Endodermal cell (in vitro differentiated cells): Measurements from ENCODE around the gene CNTNAP4. TPM values are rescaled to one million over a fixed set of nuclear protein-coding genes. Genes with fewer than 3 reads are reported as not detected.

Experiments
- DNase-seq: peaks from one replicate; pipeline ENCODE4 v3.0.0-alpha.2; 2017
- H3K27ac ChIP-seq: 2 replicates; pipeline ENCODE4 v1.5.1; 2013; ENCODE audit warnings: mild to moderate bottlenecking, low read depth, low read length, moderate library complexity
- H3K27me3 ChIP-seq: 2 replicates; pipeline ENCODE4 v1.6.1; 2013; ENCODE audit warnings: mild to moderate bottlenecking, low read length, moderate library complexity; ENCODE audit not compliant: insufficient read depth, control insufficient read depth, poor library complexity, severe bottlenecking
- H3K36me3 ChIP-seq: 2 replicates; pipeline ENCODE4 v1.7.0; 2013; ENCODE audit warnings: mild to moderate bottlenecking, low read length, moderate library complexity; ENCODE audit not compliant: control insufficient read depth, insufficient read depth
- H3K4me1 ChIP-seq: one replicate; pipeline ENCODE4 v1.7.0; 2013; ENCODE audit warnings: low read length; ENCODE audit not compliant: control insufficient read depth, insufficient read depth
- H3K4me3 ChIP-seq: 2 replicates; pipeline ENCODE4 v1.5.1; 2013; ENCODE audit warnings: mild to moderate bottlenecking, low read length, moderate library complexity
- H3K9ac ChIP-seq: 2 replicates; pipeline ENCODE4 v1.6.1; 2013; ENCODE audit warnings: mild to moderate bottlenecking, low read length, moderate library complexity; ENCODE audit not compliant: poor library complexity, severe bottlenecking; ENCODE audit errors: extremely low read depth
- H3K9me3 ChIP-seq: 2 replicates; pipeline ENCODE4 v1.6.1; 2013; ENCODE audit warnings: mild to moderate bottlenecking, low read length, moderate library complexity; ENCODE audit not compliant: control insufficient read depth
- H3K27ac Mint-ChIP-seq: 2 replicates; pipeline ENCODE4 v1.8.0; 2020; ENCODE audit warnings: mixed read lengths
- H3K27me3 Mint-ChIP-seq: 2 replicates; pipeline ENCODE4 v1.8.0; 2021; ENCODE audit warnings: mild to moderate bottlenecking, mixed read lengths; ENCODE audit not compliant: insufficient read depth
- H3K36me3 Mint-ChIP-seq: 2 replicates; pipeline ENCODE4 v1.8.0; 2020; ENCODE audit warnings: low read depth, mixed read lengths
- H3K4me1 Mint-ChIP-seq: 2 replicates; pipeline ENCODE4 v1.8.0; 2020; ENCODE audit warnings: mixed read lengths
- H3K4me3 Mint-ChIP-seq: 2 replicates; pipeline ENCODE4 v1.8.0; 2020; ENCODE audit warnings: mild to moderate bottlenecking, moderate library complexity, mixed read lengths
- H3K9me3 Mint-ChIP-seq: 2 replicates; pipeline ENCODE4 v1.8.0; 2020; ENCODE audit warnings: mild to moderate bottlenecking, mixed read lengths
- WGBS, 2 experiments: methylation state at CpG; one replicate each; pipeline versions ENCODE4 v1.1.5 to v1.1.7; 2013; ENCODE audit warnings: missing lambda C conversion rate in 2 of 2, mixed read lengths in 1 of 2; ENCODE audit not compliant: insufficient coverage in 1 of 2, insufficient read length in 1 of 2; 5-methylcytosine and 5-hydroxymethylcytosine counted together
- total RNA-seq, 2 donors: library from RNA; stranded (reverse); fragmentation: NEBNext Ultra II Directional in 1 of 2; extraction: Animal tissue kit (Norgen Biotek cat#: 25700) in 1 of 2; gene quantifications; 2 replicates in 1 of 2; 3 replicates in 1 of 2; pipeline ENCODE4 v1.2.1, GENCODE V29; 2021
- TF ChIP-seq, protein P1 (sequence below): fragments of 200-600 bp; sonication (generic); conservative IDR thresholded peaks from 2 replicates; pipeline ENCODE4 v1.5.0; 2021; ENCODE audit warnings: antibody characterized with exemption, mild to moderate bottlenecking

Gene CNTNAP4
- total RNA-seq, 2 donors from 2014 or later: 0.24 to 0.55 TPM

DNA sequence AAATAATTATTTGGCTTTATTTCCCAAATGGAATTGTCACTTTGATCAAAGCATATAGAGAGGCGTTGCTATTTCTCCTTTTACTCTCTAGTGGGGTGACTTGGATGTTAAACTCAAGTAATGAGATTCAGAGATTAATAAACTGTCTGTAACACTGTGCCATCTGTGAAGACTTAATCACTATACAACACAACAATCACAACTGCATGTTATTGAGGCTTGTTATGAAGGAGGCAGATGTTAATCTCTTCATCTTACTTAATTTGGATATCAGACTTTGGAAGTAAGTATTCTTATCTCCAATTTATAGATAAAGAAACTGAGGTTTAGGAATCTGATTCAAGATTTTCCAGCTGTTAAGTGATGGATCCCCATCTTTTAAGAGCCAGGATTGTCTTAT lies 132.5 kb downstream of the CNTNAP4 start:
- no peak for DNase-seq
- H3K4me3 ChIP-seq: no peak overlapping the region
- no peak overlapping the region for H3K27ac Mint-ChIP-seq
- WGBS, 2 experiments: 86% methylated on average over 1 of the region's 1 CpG; no CpG with 5 or more reads in 1 of the 2 experiments
- peaks cover 2% of the 10 kb centered on the region for H3K4me1 ChIP-seq
- no peaks in the 10 kb centered on the region for H3K36me3 ChIP-seq
- H3K4me3 Mint-ChIP-seq: no peak overlapping the region
- H3K9ac ChIP-seq: no peak overlapping the region
- no peaks in the 10 kb centered on the region for H3K9me3 ChIP-seq
- no peak overlapping the region for H3K27ac ChIP-seq
- H3K4me1 Mint-ChIP-seq: no peaks in the 10 kb centered on the region
- TF ChIP-seq, protein P1, sequence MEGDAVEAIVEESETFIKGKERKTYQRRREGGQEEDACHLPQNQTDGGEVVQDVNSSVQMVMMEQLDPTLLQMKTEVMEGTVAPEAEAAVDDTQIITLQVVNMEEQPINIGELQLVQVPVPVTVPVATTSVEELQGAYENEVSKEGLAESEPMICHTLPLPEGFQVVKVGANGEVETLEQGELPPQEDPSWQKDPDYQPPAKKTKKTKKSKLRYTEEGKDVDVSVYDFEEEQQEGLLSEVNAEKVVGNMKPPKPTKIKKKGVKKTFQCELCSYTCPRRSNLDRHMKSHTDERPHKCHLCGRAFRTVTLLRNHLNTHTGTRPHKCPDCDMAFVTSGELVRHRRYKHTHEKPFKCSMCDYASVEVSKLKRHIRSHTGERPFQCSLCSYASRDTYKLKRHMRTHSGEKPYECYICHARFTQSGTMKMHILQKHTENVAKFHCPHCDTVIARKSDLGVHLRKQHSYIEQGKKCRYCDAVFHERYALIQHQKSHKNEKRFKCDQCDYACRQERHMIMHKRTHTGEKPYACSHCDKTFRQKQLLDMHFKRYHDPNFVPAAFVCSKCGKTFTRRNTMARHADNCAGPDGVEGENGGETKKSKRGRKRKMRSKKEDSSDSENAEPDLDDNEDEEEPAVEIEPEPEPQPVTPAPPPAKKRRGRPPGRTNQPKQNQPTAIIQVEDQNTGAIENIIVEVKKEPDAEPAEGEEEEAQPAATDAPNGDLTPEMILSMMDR: no peak
- no peaks in the 10 kb centered on the region for H3K9me3 Mint-ChIP-seq
- H3K27me3 Mint-ChIP-seq: peaks cover 7% of the 10 kb centered on the region
- no peaks in the 10 kb centered on the region for H3K27me3 ChIP-seq
- no peaks in the 10 kb centered on the region for H3K36me3 Mint-ChIP-seq

DNA sequence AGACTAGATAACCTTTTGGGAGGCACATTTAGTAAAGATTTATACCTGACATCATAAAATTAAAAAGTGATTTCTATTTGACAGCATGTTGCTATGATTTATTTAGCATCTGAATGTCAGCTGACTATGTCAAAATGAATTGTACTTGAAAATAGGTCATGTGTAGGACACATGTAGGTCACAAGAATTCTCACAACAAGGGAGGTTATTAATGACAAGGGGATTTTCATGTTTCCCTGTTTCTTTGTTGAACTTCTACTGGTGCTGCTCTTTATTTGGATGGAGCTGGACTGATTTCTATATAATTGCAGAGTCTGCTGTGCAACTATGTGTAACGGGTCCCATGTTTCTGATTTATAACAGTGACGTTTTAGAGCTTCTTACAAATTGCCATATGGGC lies 144.4 kb downstream of the CNTNAP4 start:
- WGBS, 2 experiments: 85 to 100% methylated on average over 2 of the region's 2 CpGs
- Mint-ChIP-seq H3K27ac (no peak overlapping the region), H3K27me3 (peaks cover 6% of the 10 kb centered on the region), H3K4me1 (no peaks in the 10 kb centered on the region), H3K36me3 (no peaks in the 10 kb centered on the region), H3K9me3 (no peaks in the 10 kb centered on the region), H3K4me3 (no peak overlapping the region)
- Histone ChIP-seq H3K9ac (no peak overlapping the region), H3K27ac (no peak overlapping the region), H3K4me3 (no peak overlapping the region), H3K9me3 (no peaks in the 10 kb centered on the region), H3K4me1 (no peaks in the 10 kb centered on the region), H3K27me3 (no peaks in the 10 kb centered on the region), H3K36me3 (no peaks in the 10 kb centered on the region)
- TF ChIP-seq, protein P1: no peak
- DNase-seq: no peak

DNA sequence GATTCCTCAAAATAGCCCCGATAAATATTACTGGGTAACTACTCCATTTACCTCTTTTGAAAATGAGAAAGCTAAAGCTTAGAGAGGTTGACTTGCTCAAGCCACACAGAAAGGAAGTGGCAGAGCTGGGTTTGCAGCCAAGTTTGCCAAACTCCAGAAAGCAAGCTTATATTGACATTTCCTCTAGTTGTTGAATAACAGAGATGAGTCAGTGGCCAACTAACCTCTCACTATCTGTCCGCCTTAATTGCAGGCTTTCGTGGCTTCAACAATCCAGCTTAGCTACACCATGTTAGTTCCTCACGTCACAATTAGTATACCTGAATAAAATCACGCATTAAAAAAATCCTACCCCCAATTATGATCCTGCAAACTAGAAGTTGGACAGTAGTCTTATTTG lies 151.7 kb downstream of the CNTNAP4 start:
- no peak for DNase-seq
- H3K9me3 ChIP-seq: no peaks in the 10 kb centered on the region
- Mint-ChIP-seq H3K27me3 (peaks cover 25% of the 10 kb centered on the region), H3K36me3 (no peaks in the 10 kb centered on the region), H3K4me1 (no peaks in the 10 kb centered on the region), H3K9me3 (no peaks in the 10 kb centered on the region), H3K27ac (no peak overlapping the region), H3K4me3 (no peak overlapping the region)
- H3K36me3 ChIP-seq: no peaks in the 10 kb centered on the region
- TF ChIP-seq, protein P1: no peak
- no peaks in the 10 kb centered on the region for H3K4me1 ChIP-seq
- H3K27ac ChIP-seq: no peak overlapping the region
- H3K4me3 ChIP-seq: no peak overlapping the region
- no peaks in the 10 kb centered on the region for H3K27me3 ChIP-seq
- WGBS, 2 experiments: 87 to 89% methylated on average over 4 to 5 of the region's 5 CpGs
- H3K9ac ChIP-seq: no peak overlapping the region
